Type B pancreatic cell (in vitro differentiated cells): ENCODE measurements around the gene CARS1. TPM values are rescaled to one million over a fixed set of nuclear protein-coding genes. Genes with fewer than 3 reads are reported as not detected.

Experiments used
- DNase-seq: peaks from one replicate; pipeline ENCODE4 v3.0.0; 2021; ENCODE audit warnings: mixed read lengths; ENCODE audit not compliant: unreplicated experiment; ENCODE audit errors: extremely low spot score
- H3K27ac Mint-ChIP-seq: 2 replicates; pipeline ENCODE4 v1.8.0; 2021; ENCODE audit warnings: mild to moderate bottlenecking, mixed read lengths
- H3K27me3 Mint-ChIP-seq: 2 replicates; pipeline ENCODE4 v1.8.0; 2021; ENCODE audit warnings: mixed read lengths
- H3K36me3 Mint-ChIP-seq: 2 replicates; pipeline ENCODE4 v1.8.0; 2021; ENCODE audit warnings: mixed read lengths
- H3K4me1 Mint-ChIP-seq: one replicate; pipeline ENCODE4 v1.8.0; 2021; ENCODE audit warnings: mixed read lengths; ENCODE audit not compliant: unreplicated experiment
- H3K4me3 Mint-ChIP-seq: 2 replicates; pipeline ENCODE4 v1.8.0; 2021; ENCODE audit warnings: mild to moderate bottlenecking, mixed read lengths
- H3K9me3 Mint-ChIP-seq: 2 replicates; pipeline ENCODE4 v1.8.0; 2021; ENCODE audit warnings: mixed read lengths
- CTCF ChIP-seq: fragments of 200-600 bp; sonication (generic); conservative IDR thresholded peaks from 2 replicates; pipeline ENCODE4 v1.5.0; 2021; ENCODE audit warnings: antibody characterized with exemption, mild to moderate bottlenecking
- total RNA-seq: library from RNA; stranded (reverse); gene quantifications from 2 replicates; pipeline ENCODE4 v1.2.1, GENCODE V29; 2021; ENCODE audit warnings: low replicate concordance

Gene CARS1
- total RNA-seq, 1 donor from 2014 or later = 38.9 TPM

- DNase-seq = no peak
- peaks cover 3% of the 10 kb centered on the region for H3K36me3 Mint-ChIP-seq
- H3K27ac Mint-ChIP-seq = no peak overlapping the region
- no peaks in the 10 kb centered on the region for H3K4me1 Mint-ChIP-seq
- no peaks in the 10 kb centered on the region for H3K27me3 Mint-ChIP-seq
- H3K9me3 Mint-ChIP-seq = no peaks in the 10 kb centered on the region
- peak; percentile 16 for TF ChIP-seq CTCF
- H3K4me3 Mint-ChIP-seq = no peak overlapping the region
Measured at GRCh38 chr11:3016861-3017260, 40.4 kb downstream of the CARS1 start.

- TF ChIP-seq CTCF = no peak
- H3K9me3 Mint-ChIP-seq = no peaks in the 10 kb centered on the region
- H3K36me3 Mint-ChIP-seq = peaks cover 3% of the 10 kb centered on the region
- no peak for DNase-seq
- no peaks in the 10 kb centered on the region for H3K4me1 Mint-ChIP-seq
- no peak overlapping the region for H3K4me3 Mint-ChIP-seq
- H3K27ac Mint-ChIP-seq = no peak overlapping the region
- no peaks in the 10 kb centered on the region for H3K27me3 Mint-ChIP-seq
Measured at GRCh38 chr11:3015796-3016195, 41.4 kb downstream of the CARS1 start.

- Mint-ChIP-seq H3K27ac (no peak overlapping the region), H3K27me3 (no peaks in the 10 kb centered on the region), H3K9me3 (no peaks in the 10 kb centered on the region), H3K4me3 (no peak overlapping the region), H3K4me1 (no peaks in the 10 kb centered on the region), H3K36me3 (no peaks in the 10 kb centered on the region)
- DNase-seq = no peak
- no peak for TF ChIP-seq CTCF
Measured at GRCh38 chr11:3014943-3015342, 42.3 kb downstream of the CARS1 start.

- H3K27ac Mint-ChIP-seq = no peak overlapping the region
- no peaks in the 10 kb centered on the region for H3K27me3 Mint-ChIP-seq
- no peak for TF ChIP-seq CTCF
- no peaks in the 10 kb centered on the region for H3K9me3 Mint-ChIP-seq
- no peak overlapping the region for H3K4me3 Mint-ChIP-seq
- DNase-seq = no peak
- no peaks in the 10 kb centered on the region for H3K36me3 Mint-ChIP-seq
- no peaks in the 10 kb centered on the region for H3K4me1 Mint-ChIP-seq
Measured at GRCh38 chr11:3014057-3014938, 42.9 kb downstream of the CARS1 start.

- Mint-ChIP-seq H3K36me3 (no peaks in the 10 kb centered on the region), H3K27ac (no peak overlapping the region), H3K4me3 (no peak overlapping the region), H3K27me3 (no peaks in the 10 kb centered on the region), H3K9me3 (no peaks in the 10 kb centered on the region), H3K4me1 (no peaks in the 10 kb centered on the region)
- TF ChIP-seq CTCF = no peak
- no peak for DNase-seq
Measured at GRCh38 chr11:3011891-3012885, 45.0 kb downstream of the CARS1 start.
